Keratinocyte (primary cell): ENCODE results near the gene PECR. TPM values are rescaled to one million over a fixed set of nuclear protein-coding genes. Genes with fewer than 3 reads are reported as not detected.
A peak's percentile ranks its signal among the peaks of the same experiment; 100 is the strongest.

Experiments used
- DNase-seq: peaks from one replicate; pipeline ENCODE4 v3.0.0-alpha.2; 2011; ENCODE audit warnings: low read depth, missing footprints, low spot score
- FAIRE-seq: peaks from 2 replicates; lab custom pipeline; 2011; peaks lifted over from hg19 to GRCh38; lab: Jason Lieb, UNC
- H2AFZ ChIP-seq: 2 replicates; pipeline ENCODE4 v1.6.0; 2012; ENCODE audit warnings: low read length, control low read depth, inconsistent platforms; ENCODE audit not compliant: control insufficient read depth
- H3K27ac ChIP-seq: 2 replicates; pipeline ENCODE4 v1.5.1; 2011; ENCODE audit warnings: low read length; ENCODE audit not compliant: control insufficient read depth, insufficient read depth
- H3K27me3 ChIP-seq: 3 replicates; pipeline ENCODE4 v1.6.0; 2011; ENCODE audit warnings: low read length; ENCODE audit not compliant: control insufficient read depth, insufficient read depth; ENCODE audit errors: extremely low read depth
- H3K36me3 ChIP-seq, 2 experiments: 2 replicates in 1 of 2; 3 replicates in 1 of 2; pipeline ENCODE4 v1.5.1; 2011; ENCODE audit warnings: low read length in 2 of 2, mild to moderate bottlenecking in 1 of 2; ENCODE audit not compliant: control insufficient read depth in 2 of 2, insufficient read depth in 2 of 2; ENCODE audit errors: extremely low read depth in 1 of 2
- H3K4me1 ChIP-seq: 3 replicates; pipeline ENCODE4 v1.5.1; 2011; ENCODE audit warnings: low read length; ENCODE audit not compliant: control insufficient read depth, insufficient read depth; ENCODE audit errors: extremely low read depth
- H3K4me2 ChIP-seq: 3 replicates; pipeline ENCODE4 v1.6.0; 2011; ENCODE audit warnings: low read depth, low read length; ENCODE audit not compliant: control insufficient read depth, insufficient read depth; ENCODE audit errors: extremely low read depth
- H3K4me3 ChIP-seq, 3 experiments: fragments of 200-600 bp in 1 of 3; sonication (generic) in 1 of 3; 2 replicates in 2 of 3; 3 replicates in 1 of 3; pipeline ENCODE4 v1.5.1; 2011 to 2016; ENCODE audit warnings: low read length in 3 of 3, mild to moderate bottlenecking in 3 of 3, control low read depth in 2 of 3, inconsistent platforms in 1 of 3, low read depth in 1 of 3, mixed read lengths in 1 of 3, mixed run types in 1 of 3, moderate library complexity in 1 of 3; ENCODE audit not compliant: control insufficient read depth in 2 of 3, insufficient read depth in 2 of 3; ENCODE audit errors: extremely low read depth in 1 of 3
- H3K79me2 ChIP-seq: 2 replicates; pipeline ENCODE4 v1.6.0; 2012; ENCODE audit warnings: low read length; ENCODE audit not compliant: control insufficient read depth, insufficient read depth
- H3K9ac ChIP-seq: 3 replicates; pipeline ENCODE4 v1.6.0; 2011; ENCODE audit warnings: low read length; ENCODE audit not compliant: control insufficient read depth, insufficient read depth; ENCODE audit errors: extremely low read depth
- H3K9me1 ChIP-seq: 3 replicates; pipeline ENCODE4 v1.6.0; 2011; ENCODE audit warnings: low read length; ENCODE audit not compliant: control insufficient read depth, insufficient read depth; ENCODE audit errors: extremely low read depth
- H3K9me3 ChIP-seq: 2 replicates; pipeline ENCODE4 v1.5.1; 2012; ENCODE audit warnings: low read depth, low read length; ENCODE audit not compliant: control insufficient read depth
- H4K20me1 ChIP-seq: 3 replicates; pipeline ENCODE4 v1.6.0; 2011; ENCODE audit warnings: low read length; ENCODE audit not compliant: control insufficient read depth, insufficient read depth; ENCODE audit errors: extremely low read depth
- CTCF ChIP-seq, 3 experiments: IDR thresholded peaks in 1 of 3; conservative IDR thresholded peaks in 1 of 3; optimal IDR thresholded peaks in 1 of 3; 2 replicates in 2 of 3; 3 replicates in 1 of 3; pipeline versions ENCODE3 to v1.5.1; 2011; ENCODE audit warnings: low read length in 3 of 3, mild to moderate bottlenecking in 3 of 3, moderate library complexity in 2 of 3, control low read depth in 1 of 3, inconsistent platforms in 1 of 3; ENCODE audit not compliant: insufficient read depth in 2 of 3; ENCODE audit errors: extremely low read depth in 1 of 3
- EZH2 ChIP-seq: IDR thresholded peaks from one replicate; pipeline ENCODE4 v1.6.1; 2012; ENCODE audit warnings: inconsistent platforms, mild to moderate bottlenecking, low read length, moderate library complexity
- dilution Hi-C: fragments of 300-500 bp; cut with MboI; formaldehyde crosslinking; loops from one replicate; pipeline ENCODE4 v1.7.0; 2020; ENCODE audit warnings: low sequenced_read_pairs; ENCODE audit not compliant: extremely low pct_ligation_motif_present
- polyA plus RNA-seq, 5 experiments: library from polyadenylated mRNA; depleted of rRNA in 3 of 5; stranded (reverse) in 3 of 5; stranded (forward) in 1 of 5; unstranded in 1 of 5; fragments of >200 nt; gene quantifications; 1 replicate in 1 of 5; 2 replicates in 3 of 5; 3 replicates in 1 of 5; pipeline versions ENCODE4 v1.2.1 to v1.2.3, GENCODE V29; 2011 to 2012; ENCODE audit warnings: missing spikeins in 2 of 5, low read depth in 1 of 5, low replicate concordance in 1 of 5

PECR gene
- polyA plus RNA-seq, 1 donor (not counting 4 experiments of a cell fraction or from before 2014, with no cell fraction given): 12.0 TPM

- H3K4me1 ChIP-seq: peaks cover 28% of the 10 kb centered on the region
- H2AFZ ChIP-seq: no peak overlapping the region
These were observed 31.3 kb upstream of the PECR start for GRCh38 chr2:216112926-216113325.

GRCh38 chr2:216111122-216111521 is 29.5 kb upstream of the PECR start:
- peak overlapping the region; percentile 16 for H3K27ac ChIP-seq
- no peak overlapping the region for H3K4me3 ChIP-seq
- H3K9ac ChIP-seq: no peak overlapping the region

More at GRCh38 chr2:216112926-216113325, 31.3 kb upstream of the PECR start:
- no peaks in the 10 kb centered on the region for H3K9me3 ChIP-seq
- FAIRE-seq (no peak), DNase-seq (no peak)
- no peak overlapping the region for H3K4me2 ChIP-seq
- no peaks in the 10 kb centered on the region for H3K9me1 ChIP-seq
- no peak overlapping the region for H3K9ac ChIP-seq
- H3K36me3 ChIP-seq: peaks cover 24 to 36% of the 10 kb centered on the region in 2 experiments
- H3K27ac ChIP-seq: no peak overlapping the region
- TF ChIP-seq CTCF (optimal IDR thresholded peaks at IDR 0.05 in 1 of 3, IDR thresholded peaks at IDR 0.05 in 1 of 3, conservative IDR thresholded peaks at IDR 0.05 in 1 of 3; ENCODE audit: extremely low read depth in 1 of 3, insufficient read depth in 2 of 3, low read length in 3 of 3) (no peak), EZH2 (no peak)
- no peaks in the 10 kb centered on the region for H4K20me1 ChIP-seq
- H3K79me2 ChIP-seq: peaks cover 72% of the 10 kb centered on the region
- dilution Hi-C loops: no loop called here
- H3K4me3 ChIP-seq: no peak overlapping the region
- no peaks in the 10 kb centered on the region for H3K27me3 ChIP-seq

More at GRCh38 chr2:216111122-216111521, 29.5 kb upstream of the PECR start:
- Histone ChIP-seq H3K4me2 (peak overlapping the region; percentile 12), H3K79me2 (peaks cover 55% of the 10 kb centered on the region), H2AFZ (no peak overlapping the region), H3K9me1 (no peaks in the 10 kb centered on the region), H3K36me3 (peaks cover 24 to 29% of the 10 kb centered on the region in 2 experiments), H4K20me1 (no peaks in the 10 kb centered on the region), H3K9me3 (no peaks in the 10 kb centered on the region), H3K27me3 (no peaks in the 10 kb centered on the region), H3K4me1 (peaks cover 35% of the 10 kb centered on the region)
- TF ChIP-seq EZH2 (no peak), CTCF (optimal IDR thresholded peaks at IDR 0.05 in 1 of 3, IDR thresholded peaks at IDR 0.05 in 1 of 3, conservative IDR thresholded peaks at IDR 0.05 in 1 of 3; ENCODE audit: extremely low read depth in 1 of 3, insufficient read depth in 2 of 3, low read length in 3 of 3) (no peak)
- no peak for DNase-seq
- dilution Hi-C loops: no loop called here
- no peak for FAIRE-seq
